ENCODE results near the gene UBXN10. TPM values are rescaled to one million over a fixed set of nuclear protein-coding genes. Genes with fewer than 3 reads are reported as not detected.
"Not testable (repeated sequence)": the region's sequence is repeated elsewhere in the genome, so short reads cannot be mapped to it uniquely, and the experiment has no call there.

UBXN10 gene
- polyA plus RNA-seq, 5 donors: 1.9 to 6.3 (median 4.5) TPM

- no peak for DNase-seq
These were observed 13.5 kb downstream of the UBXN10 start for GRCh38 chr1:20199403-20199802.

- no peak for DNase-seq
These were observed 13.9 kb downstream of the UBXN10 start for GRCh38 chr1:20199840-20200239.

- DNase-seq: no peak
These were observed 15.1 kb downstream of the UBXN10 start for GRCh38 chr1:20200966-20201365.

- no peak for DNase-seq
These were observed 16.3 kb downstream of the UBXN10 start for GRCh38 chr1:20202166-20202565.

- no peak for DNase-seq
These were observed 21.6 kb downstream of the UBXN10 start for GRCh38 chr1:20207546-20207945.

- no peak for DNase-seq
These were observed 23.6 kb downstream of the UBXN10 start for GRCh38 chr1:20209471-20209870.

GRCh38 chr1:20210736-20211460 lies 25.0 kb downstream of the UBXN10 start:
- no peak for DNase-seq

GRCh38 chr1:20211511-20211931 lies 25.6 kb downstream of the UBXN10 start:
- no peak for DNase-seq

- DNase-seq: no peak
These were observed 26.3 kb downstream of the UBXN10 start for GRCh38 chr1:20212085-20212684.

- DNase-seq: peak; percentile 57 to 60
These were observed 26.9 kb downstream of the UBXN10 start for GRCh38 chr1:20212685-20213331.

- DNase-seq: no peak
These were observed 29.8 kb downstream of the UBXN10 start for GRCh38 chr1:20215716-20216115.

GRCh38 chr1:20216574-20216973 lies 30.7 kb downstream of the UBXN10 start:
- DNase-seq: no peak

GRCh38 chr1:20219053-20219452 lies 33.2 kb downstream of the UBXN10 start:
- DNase-seq: not testable (repeated sequence)

- DNase-seq: no peak
These were observed 34.1 kb downstream of the UBXN10 start for GRCh38 chr1:20220036-20220435.

GRCh38 chr1:20223106-20223505 lies 37.2 kb downstream of the UBXN10 start:
- DNase-seq: no peak

- DNase-seq: no peak
These were observed 37.9 kb downstream of the UBXN10 start for GRCh38 chr1:20223551-20224419.

- no peak for DNase-seq
These were observed 38.6 kb downstream of the UBXN10 start for GRCh38 chr1:20224546-20224945.

- DNase-seq: no peak
These were observed 41.8 kb downstream of the UBXN10 start for GRCh38 chr1:20227704-20228103.

GRCh38 chr1:20228314-20228825 lies 42.5 kb downstream of the UBXN10 start:
- no peak for DNase-seq

- DNase-seq: no peak
These were observed 43.3 kb downstream of the UBXN10 start for GRCh38 chr1:20229171-20229570.

GRCh38 chr1:20232564-20232963 lies 46.7 kb downstream of the UBXN10 start:
- DNase-seq: not testable (repeated sequence)

- no peak for DNase-seq
These were observed 47.5 kb downstream of the UBXN10 start for GRCh38 chr1:20233394-20233793.
